ENCODE data around the gene B4GALNT4. TPM values are rescaled to one million over a fixed set of nuclear protein-coding genes. Genes with fewer than 3 reads are reported as not detected.

The B4GALNT4 gene
- total and polyA plus RNA-seq, 2 of the 13 experiments (the other 11 are each of a cell fraction or from before 2014, with no cell fraction given), result 30.5 to 50.1 TPM

GRCh38 chr11:370070-370941 is 1.0 kb downstream of the B4GALNT4 start (continued):
- TF ChIP-seq HNF1B (CRISPR knock-in tag; IDR thresholded peaks at IDR 0.05) (no peak), ZNF670 (CRISPR knock-in tag; IDR thresholded peaks at IDR 0.05; ENCODE audit: borderline replicate concordance) (0 out of 2 replicates have a peak, but pooled peaks have one; percentile 33), HMGXB4 (CRISPR knock-in tag; IDR thresholded peaks at IDR 0.05; ENCODE audit: borderline replicate concordance in 1 of 2, low read depth in 1 of 2) (0 out of 4 replicates have a peak, but pooled peaks of 1 of the 2 experiments have one; percentile 22), ZNF777 (CRISPR knock-in tag; IDR thresholded peaks at IDR 0.05) (no peak), SRSF1 (optimal IDR thresholded peaks at IDR 0.05; ENCODE audit: low read depth, low read length) (peak; percentile 11), ZNF407 (CRISPR knock-in tag; IDR thresholded peaks at IDR 0.05; ENCODE audit: not compliant biosample characterization) (no peak), ATF7 (IDR thresholded peaks at IDR 0.05) (no peak), ATF7 (CRISPR knock-in tag; IDR thresholded peaks at IDR 0.05) (no peak), ZNF552 (CRISPR knock-in tag; IDR thresholded peaks at IDR 0.05; ENCODE audit: borderline replicate concordance) (no peak), ZSCAN21 (CRISPR knock-in tag; IDR thresholded peaks at IDR 0.05; ENCODE audit: borderline replicate concordance) (0 out of 2 replicates have a peak, but pooled peaks have one; percentile 20), PHF8 (CRISPR knock-in tag; IDR thresholded peaks at IDR 0.05) (0 out of 2 replicates have a peak, but pooled peaks have one; percentile 29), ZFP82 (CRISPR knock-in tag; IDR thresholded peaks at IDR 0.05; ENCODE audit: borderline replicate concordance) (no peak), ZNF549 (CRISPR knock-in tag; IDR thresholded peaks at IDR 0.05) (no peak), ZNF616 (CRISPR knock-in tag; IDR thresholded peaks at IDR 0.05; ENCODE audit: low read depth) (no peak), ZNF883 (CRISPR knock-in tag; IDR thresholded peaks at IDR 0.05; ENCODE audit: not compliant biosample characterization) (no peak), ZFX (CRISPR knock-in tag; IDR thresholded peaks at IDR 0.05; ENCODE audit: low read depth) (peak; percentile 49), TBP (CRISPR knock-in tag; IDR thresholded peaks at IDR 0.05) (no peak)
